Measurements from ENCODE around the gene BICD1. TPM values are rescaled to one million over a fixed set of nuclear protein-coding genes. Genes with fewer than 3 reads are reported as not detected.

The BICD1 gene
- total RNA-seq, 1 experiment from 2014 or later = 6.6 TPM

GRCh38 chr12:32140877-32141276 lies 34.2 kb downstream of the BICD1 start:
- DNase-seq (ENCODE audit: low read depth) = no peak

DNA sequence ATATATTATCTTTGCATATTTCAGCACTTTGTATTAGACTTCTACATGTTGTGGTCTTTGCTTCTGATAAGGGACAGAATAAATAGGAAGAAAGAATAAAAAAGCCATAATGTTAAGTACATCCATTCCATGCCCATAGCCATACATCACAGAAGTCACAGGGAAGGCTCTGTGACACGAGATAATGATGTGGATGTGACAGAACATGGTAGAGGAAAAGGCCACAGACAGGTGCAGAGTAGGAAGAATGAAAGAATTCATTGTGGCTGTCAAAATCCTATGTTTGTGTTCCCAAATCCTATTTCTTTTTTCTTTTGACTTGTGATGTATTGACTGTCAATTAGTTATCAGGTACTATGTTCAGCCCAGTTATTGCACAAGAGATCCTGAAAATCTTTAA lies 38.4 kb downstream of the BICD1 start:
- DNase-seq (ENCODE audit: low read depth) = no peak

- no peak for DNase-seq (ENCODE audit: low read depth)
Observed at GRCh38 chr12:32146074-32146873, 39.6 kb downstream of the BICD1 start.

- DNase-seq (ENCODE audit: low read depth) = no peak
Observed at GRCh38 chr12:32148372-32148771, 41.7 kb downstream of the BICD1 start.

DNA sequence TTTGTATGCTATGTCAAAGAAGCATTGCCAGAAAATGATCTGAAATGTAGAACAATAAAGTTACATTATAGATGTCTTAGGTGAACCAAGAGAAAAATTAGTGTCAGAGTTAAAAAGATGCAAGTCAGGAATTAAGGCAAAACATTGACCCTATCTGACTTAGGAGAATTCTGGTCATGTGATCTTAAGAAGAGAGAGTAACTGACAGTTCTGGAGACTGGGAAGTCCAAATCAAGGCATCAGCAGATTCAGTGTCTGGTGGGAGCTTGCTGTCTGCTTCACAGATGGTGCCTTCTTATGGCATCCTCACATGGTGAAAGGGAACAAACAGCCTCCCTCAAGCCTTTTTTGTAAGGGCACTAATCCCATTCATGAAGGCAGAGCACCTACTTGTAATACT lies 42.8 kb downstream of the BICD1 start:
- DNase-seq (ENCODE audit: low read depth) = no peak

- no peak for DNase-seq (ENCODE audit: low read depth)
Observed at GRCh38 chr12:32151086-32151485, 44.4 kb downstream of the BICD1 start.

DNA sequence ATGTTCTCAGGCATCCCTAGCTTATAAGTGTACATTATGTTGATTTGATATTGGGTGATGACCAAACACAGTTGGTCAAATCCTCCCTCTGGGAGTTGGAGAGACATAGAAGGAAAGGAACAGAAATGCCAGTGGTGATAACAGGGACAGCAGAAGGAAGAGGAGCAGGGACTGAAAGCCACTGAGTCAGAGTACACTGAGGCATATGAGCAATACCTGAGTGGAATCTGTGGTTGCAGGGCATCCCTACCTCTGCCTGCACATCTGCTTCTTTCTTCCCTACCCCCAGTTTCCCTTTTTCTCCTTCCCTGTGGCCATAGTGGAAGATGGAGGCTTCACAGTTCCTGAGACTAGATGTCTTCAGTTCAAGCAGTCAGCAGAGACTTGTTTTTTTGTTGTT lies 44.9 kb downstream of the BICD1 start:
- no peak for DNase-seq (ENCODE audit: low read depth)

GRCh38 chr12:32155041-32155440 lies 48.4 kb downstream of the BICD1 start:
- DNase-seq (ENCODE audit: low read depth) = no peak

DNA sequence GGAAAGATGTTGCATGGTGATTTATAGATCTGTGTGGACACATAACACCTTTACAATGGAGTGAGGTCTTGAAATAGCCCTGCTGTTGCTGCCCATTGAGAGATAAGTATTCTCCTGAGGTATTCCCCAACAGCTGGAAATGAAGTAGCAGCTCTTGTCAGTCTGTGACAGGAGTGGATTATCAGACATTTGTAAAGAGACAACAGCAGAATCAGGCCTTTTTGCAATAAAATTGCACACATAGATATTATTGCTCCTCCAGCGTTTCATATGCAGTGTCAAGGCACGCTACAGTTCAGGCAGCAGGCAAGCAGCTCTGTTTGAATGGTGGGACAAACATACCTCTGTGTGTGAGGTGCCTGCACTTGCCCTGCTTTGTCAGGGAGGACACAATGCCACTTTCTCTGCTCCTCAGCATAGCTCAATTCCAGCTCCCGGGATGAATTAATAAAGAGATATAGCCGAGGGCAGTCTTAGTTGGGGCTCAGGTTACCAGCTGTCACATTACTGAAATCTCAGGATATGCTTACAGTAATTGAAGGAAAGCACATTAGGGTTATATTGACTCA lies 49.4 kb downstream of the BICD1 start:
- no peak for DNase-seq (ENCODE audit: low read depth)

DNA sequence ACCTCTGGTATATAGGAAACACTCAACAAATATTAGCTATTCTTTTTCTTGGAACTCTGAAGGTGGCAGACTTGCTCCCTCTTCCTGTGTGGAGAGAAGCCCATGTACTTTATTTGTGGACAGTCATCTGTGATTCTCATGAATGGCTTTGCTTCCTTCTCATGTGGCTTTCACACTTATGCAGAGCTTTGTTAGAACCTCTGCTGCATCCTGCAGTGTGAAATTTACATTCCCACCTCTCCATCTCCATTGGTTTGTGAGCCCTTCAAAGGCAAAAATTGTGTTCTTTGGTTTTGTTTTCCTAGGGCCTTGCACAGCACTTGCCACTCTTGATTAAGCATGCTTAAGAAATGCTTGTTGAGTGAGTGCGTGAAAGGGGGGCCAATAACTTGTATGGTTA lies 51.9 kb downstream of the BICD1 start:
- no peak for DNase-seq (ENCODE audit: low read depth)

- DNase-seq (ENCODE audit: low read depth) = no peak
Observed at GRCh38 chr12:32159381-32159780, 52.7 kb downstream of the BICD1 start.

DNA sequence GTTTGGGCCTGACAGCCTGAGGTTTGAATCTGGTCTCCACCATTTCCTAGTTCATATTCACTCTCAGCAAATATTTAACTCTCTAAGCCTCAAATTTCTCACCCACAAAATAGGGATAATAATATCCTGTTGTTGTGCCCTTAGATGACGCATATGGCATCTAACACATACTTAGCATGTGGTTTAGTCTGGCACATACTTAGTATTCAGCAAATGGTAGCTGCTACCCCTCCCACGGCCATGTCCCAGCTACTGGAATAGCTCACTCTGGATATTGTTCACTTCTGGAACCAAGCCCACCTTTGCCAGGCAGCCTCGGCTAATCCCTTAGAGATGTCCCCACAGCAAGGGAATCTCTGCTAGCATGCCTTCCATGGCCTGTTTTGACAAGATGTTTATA lies 53.3 kb downstream of the BICD1 start:
- DNase-seq (ENCODE audit: low read depth) = peak; percentile 91

GRCh38 chr12:32161058-32161457 lies 54.4 kb downstream of the BICD1 start:
- DNase-seq (ENCODE audit: low read depth) = no peak

GRCh38 chr12:32163596-32163995 lies 56.9 kb downstream of the BICD1 start:
- peak; percentile 31 for DNase-seq (ENCODE audit: low read depth)

DNA sequence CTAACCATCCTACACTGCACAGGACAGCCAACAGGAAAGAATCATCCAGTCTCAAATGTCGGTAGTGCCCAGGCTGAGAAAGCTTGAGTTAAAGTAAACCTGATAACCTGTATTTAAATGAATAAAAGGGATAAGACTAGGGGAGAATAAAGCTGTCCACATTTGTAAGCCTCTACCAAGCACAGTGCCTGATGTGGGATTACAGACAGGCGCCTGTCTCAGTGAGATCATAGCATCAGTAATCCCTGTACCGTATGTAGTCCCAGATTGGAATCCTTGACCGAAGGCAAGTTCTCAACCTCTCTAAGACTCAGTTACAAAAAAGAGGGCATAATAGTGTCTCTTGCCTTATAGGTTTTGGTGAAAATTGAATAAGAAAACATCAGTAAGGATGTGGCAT lies 59.9 kb downstream of the BICD1 start:
- DNase-seq (ENCODE audit: low read depth) = no peak

DNA sequence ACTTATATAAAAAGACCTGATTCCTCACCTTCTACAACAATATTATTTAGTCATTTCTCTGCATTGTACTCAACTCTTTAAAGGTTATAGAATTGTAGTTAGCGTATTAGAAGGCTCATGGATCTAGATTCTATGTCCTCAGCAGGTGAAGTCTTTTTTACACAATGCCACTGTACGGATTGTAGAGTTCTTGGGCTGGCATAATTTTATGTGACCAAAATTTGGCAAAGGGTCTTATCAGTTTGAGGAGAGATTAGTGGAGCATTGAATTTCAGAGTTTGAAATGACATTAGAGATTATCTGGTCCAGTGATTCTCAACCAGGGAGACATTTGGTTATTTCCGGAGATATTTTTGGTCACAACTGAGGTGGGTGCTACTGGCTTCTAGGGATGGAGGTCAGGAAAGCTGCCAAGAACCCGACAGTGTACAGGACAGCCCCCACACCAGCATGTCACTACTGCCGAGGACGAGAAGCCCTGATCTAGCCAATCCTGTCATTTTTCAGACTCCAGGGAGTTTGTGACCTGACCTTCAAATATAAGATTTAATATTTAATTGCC lies 63.9 kb downstream of the BICD1 start:
- no peak for DNase-seq (ENCODE audit: low read depth)

DNA sequence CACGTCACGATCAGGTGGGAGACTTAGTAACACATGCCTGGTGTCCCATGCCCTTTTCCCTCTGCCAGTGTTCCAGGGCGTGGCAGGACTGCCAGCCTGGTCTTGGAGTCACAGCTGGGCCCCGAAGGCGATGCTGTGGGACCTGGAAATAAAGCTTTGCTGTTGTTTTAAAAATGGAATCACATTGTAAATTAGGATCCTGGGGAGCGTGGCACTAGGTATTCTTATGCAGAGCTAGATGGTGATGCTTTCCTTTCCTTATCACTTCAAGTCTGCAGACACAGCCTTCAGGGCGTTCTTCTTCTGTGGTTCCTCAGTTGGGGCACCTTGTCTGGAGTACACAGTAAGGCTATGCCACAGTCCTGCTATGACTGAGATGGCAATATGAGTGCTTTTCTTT lies 64.6 kb downstream of the BICD1 start:
- no peak for DNase-seq (ENCODE audit: low read depth)

DNA sequence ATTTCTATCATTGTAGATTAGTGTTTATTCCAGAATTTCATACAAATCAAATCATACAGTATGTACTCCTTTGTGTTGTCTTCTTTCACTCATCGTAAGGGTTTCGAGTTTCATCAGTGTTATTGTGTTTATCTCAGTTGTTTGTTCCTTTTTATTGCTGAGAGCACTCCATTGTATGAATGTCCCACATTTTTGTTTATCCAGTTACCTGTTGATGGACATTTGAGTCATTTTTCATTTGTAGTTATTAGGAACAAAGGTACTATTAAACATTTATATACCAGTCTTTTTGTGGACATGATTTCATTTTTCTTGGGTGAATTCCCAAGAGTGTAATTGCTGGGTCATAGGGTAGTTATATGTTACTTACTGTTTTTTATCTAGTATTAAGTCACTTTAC lies 70.0 kb downstream of the BICD1 start:
- DNase-seq (ENCODE audit: low read depth) = no peak

DNA sequence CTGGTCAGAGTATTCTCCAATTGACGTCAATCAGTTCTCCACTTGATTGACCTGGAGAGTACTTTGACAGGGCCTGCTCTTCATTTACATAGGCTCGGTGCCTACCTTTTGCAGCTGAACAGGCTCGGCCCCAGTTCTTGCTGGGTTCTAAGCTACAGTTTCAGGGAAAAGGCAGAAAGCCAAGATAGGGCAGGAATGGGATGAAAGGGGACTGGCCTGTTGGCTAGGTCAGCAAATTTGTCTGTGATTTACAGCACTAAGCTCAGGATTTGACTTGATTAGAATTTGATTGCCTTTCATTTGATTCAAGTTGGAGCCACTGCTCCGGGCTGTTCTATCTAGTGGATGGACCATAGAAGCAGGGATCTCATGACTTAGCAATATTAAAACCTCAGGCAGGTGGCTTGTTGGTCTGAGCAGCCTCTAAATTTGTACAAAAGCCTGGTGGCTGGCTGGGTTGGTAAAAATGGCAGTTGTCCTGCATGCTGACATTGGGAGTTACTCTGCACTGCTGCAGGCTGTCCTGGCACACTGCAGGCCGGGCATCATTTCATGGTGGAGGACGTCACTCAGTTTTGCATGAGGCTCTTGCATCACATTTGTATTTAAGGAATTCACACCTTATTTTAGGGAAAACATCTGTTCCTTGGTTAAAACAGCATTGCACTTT lies 71.8 kb downstream of the BICD1 start:
- no peak for DNase-seq (ENCODE audit: low read depth)

DNA sequence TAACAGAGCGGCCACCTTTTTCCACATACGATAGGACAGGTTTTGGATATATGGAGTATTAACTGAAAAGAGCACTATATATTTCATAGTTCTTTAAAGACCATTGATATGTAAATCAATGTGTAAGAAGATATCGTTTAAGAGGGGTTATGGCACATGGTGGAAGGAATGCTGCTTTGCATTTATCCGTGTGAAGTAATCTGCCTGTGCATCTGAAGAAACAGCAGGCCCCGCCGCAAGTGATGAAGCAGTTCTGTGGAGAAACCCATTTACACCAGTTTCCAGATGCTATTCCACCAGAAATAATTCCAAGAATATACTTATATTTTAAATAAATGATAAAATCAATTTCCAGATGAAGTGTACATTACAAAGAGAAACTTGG lies 72.4 kb downstream of the BICD1 start:
- DNase-seq (ENCODE audit: low read depth) = no peak

DNA sequence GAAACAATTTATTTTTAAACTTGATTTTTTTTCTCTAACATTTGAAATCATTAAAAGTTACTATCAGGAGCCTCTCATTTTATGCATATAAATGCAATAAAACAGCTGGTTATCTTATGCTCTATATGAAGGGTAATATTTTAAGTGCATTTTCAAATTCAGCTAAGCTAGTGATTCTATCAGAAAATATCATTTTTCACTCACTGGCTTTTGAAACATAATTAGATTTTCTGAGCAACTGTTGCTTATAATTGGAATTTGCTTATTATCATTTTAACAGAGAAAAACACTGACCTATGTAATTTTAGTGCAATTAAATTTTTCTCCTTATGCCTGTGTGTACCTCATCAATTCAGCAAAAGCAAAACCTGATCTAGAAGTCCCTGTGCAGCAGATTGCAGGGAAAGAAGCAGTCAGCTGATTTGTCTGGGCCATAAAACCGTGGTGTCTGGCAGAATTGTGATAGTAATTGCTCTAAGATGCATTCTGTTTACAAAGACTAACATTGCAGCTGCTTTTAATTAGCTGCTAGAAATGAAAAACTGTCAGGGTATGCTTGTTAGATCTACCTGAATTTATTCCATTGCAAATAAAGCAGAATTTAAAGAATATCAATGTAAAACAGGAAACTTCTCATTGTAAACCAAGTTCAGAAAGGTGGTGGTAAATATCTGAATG lies 75.0 kb downstream of the BICD1 start:
- DNase-seq (ENCODE audit: low read depth) = no peak

GRCh38 chr12:32183650-32184049 lies 77.0 kb downstream of the BICD1 start:
- DNase-seq (ENCODE audit: low read depth) = peak; percentile 10

Measured in LHCN-M2 (cell line).